H1 (cell line): Measurements from ENCODE around the gene TMEM135. TPM values are rescaled to one million over a fixed set of nuclear protein-coding genes. Genes with fewer than 3 reads are reported as not detected.

Experiments
- GABPA ChIP-seq: IDR thresholded peaks from 2 replicates; pipeline ENCODE4 v1.6.1; 2011; ENCODE audit warnings: mild to moderate bottlenecking, low read length, moderate library complexity, borderline replicate concordance; ENCODE audit not compliant: insufficient read depth
- JUND ChIP-seq: IDR thresholded peaks from 2 replicates; pipeline ENCODE4 v1.6.1; 2011; ENCODE audit warnings: mild to moderate bottlenecking, improper control_type of control experiment, low read length
- RFX5 ChIP-seq: IDR thresholded peaks from 2 replicates; pipeline ENCODE4 v1.6.1; 2011; ENCODE audit warnings: low read depth, low read length, improper control_type of control experiment, borderline replicate concordance
- SP2 ChIP-seq: IDR thresholded peaks from 2 replicates; pipeline ENCODE4 v1.6.1; 2012; ENCODE audit warnings: mild to moderate bottlenecking, low read length, inconsistent platforms
- ZNF274 ChIP-seq: IDR thresholded peaks from 2 replicates; pipeline ENCODE4 v1.7.0; 2012; ENCODE audit warnings: low read length, borderline replicate concordance; ENCODE audit errors: extremely low read depth
- polyA plus RNA-seq, 7 experiments: library from polyadenylated mRNA; depleted of rRNA in 3 of 7; stranded (reverse) in 5 of 7; unstranded in 2 of 7; fragments of >200 nt in 5 of 7; fragments of 200-250 nt in 2 of 7; gene quantifications; 1 replicate in 5 of 7; 2 replicates in 1 of 7; 4 replicates in 1 of 7; pipeline versions ENCODE4 v1.2.1 to v1.2.3, GENCODE V29; 2011 to 2013; ENCODE audit warnings: missing spikeins in 2 of 7, mixed read lengths in 2 of 7
- total RNA-seq: library from RNA; stranded (reverse); fragmentation: NEBNext Ultra II Directional; extraction: Animal tissue kit (Norgen Biotek cat#: 25700); gene quantifications from 2 replicates; pipeline ENCODE4 v1.2.1, GENCODE V29; 2021

TMEM135 gene
- total and polyA plus RNA-seq, 2 of the 8 experiments (the other 6 are each of a cell fraction or from before 2014, with no cell fraction given), result 9.3 to 31.3 TPM

DNA sequence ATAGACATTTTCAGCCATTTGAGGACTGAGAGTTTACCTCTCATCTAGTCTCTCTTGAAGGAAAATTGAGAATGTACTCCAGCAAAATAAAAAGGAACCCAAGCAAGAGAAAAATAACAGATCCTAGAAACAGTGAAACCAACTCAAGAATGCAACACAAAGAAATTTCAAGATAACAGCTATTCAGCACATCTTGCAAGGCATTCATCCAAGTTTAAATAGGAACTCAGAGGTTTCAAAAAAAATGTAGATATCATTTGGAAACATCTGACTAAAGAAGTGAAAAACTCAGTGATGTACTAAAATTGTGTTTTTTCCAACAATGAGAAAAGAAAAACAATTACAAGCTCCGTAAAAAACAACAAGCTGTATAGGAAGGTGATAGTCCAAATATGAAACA is 76.4 kb downstream of the TMEM135 start (continued):
- TF ChIP-seq RFX5 (no peak), GABPA (no peak), ZNF274 (no peak), JUND (no peak), SP2 (no peak)
